IPS-11a (cell line): ENCODE results near the gene MSANTD1.
"Not testable (repeated sequence)": the region's sequence is repeated elsewhere in the genome, so short reads cannot be mapped to it uniquely, and the experiment has no call there.

Experiments
- H3K4me3 ChIP-seq: one replicate; pipeline ENCODE4 v1.5.1; 2013; ENCODE audit warnings: low read depth, low read length, control low read depth

Gene MSANTD1

GRCh38 chr4:3299976-3300671 is 51.2 kb downstream of the MSANTD1 start:
- H3K4me3 ChIP-seq, result no peak overlapping the region

DNA sequence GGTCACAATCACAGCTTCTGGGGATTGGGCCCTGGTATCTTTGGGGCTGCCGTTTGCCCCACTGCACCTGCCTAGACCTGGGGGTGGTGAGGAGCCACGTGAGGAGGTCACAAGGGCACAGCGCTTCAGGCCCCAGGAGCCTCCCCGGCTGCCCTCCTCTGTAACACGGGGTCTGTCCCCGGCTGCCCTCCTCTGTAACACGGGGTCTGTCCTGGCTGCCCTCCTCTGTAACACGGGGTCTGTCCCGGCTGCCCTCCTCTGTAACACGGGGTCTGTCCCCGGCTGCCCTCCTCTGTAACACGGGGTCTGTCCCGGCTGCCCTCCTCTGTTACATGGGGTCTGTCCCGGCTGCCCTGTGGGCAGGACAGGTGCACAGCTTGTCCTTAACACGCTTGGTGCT is 51.9 kb downstream of the MSANTD1 start:
- H3K4me3 ChIP-seq, result not testable (repeated sequence)

- no peak overlapping the region for H3K4me3 ChIP-seq
These were observed 52.7 kb downstream of the MSANTD1 start for GRCh38 chr4:3301450-3302172.

DNA sequence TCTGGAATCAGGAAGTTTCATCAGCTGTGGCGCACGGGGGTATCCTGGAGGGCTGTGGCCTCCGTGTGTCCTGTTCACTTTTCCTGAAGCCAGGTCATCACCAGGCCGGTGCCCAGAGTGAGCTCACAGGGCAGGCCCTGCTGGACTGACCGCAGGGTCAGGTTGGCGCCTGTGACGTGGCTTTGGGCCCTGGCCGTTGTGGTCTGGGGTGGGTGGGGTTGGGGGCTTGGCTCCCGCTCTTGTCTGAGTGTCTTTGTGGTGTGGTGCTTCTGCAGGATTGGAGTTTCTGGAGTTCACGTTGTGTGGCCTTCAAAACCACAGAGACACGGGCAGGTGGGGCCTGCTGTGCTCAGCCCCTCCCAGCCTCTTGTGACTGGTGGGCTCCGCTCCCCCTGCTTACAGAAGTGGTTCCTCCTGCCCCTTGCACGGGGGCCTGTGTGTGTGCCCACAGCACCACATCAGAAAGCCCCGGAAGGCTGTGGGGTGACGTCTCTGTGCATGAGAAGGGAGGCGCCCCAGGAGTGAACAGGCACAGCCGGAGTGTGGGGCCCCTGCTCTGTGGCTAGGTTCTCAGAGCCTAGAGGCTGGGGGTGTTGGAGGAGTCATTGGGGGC is 53.3 kb downstream of the MSANTD1 start:
- H3K4me3 ChIP-seq, result no peak overlapping the region

GRCh38 chr4:3302786-3303564 is 54.0 kb downstream of the MSANTD1 start:
- no peak overlapping the region for H3K4me3 ChIP-seq

DNA sequence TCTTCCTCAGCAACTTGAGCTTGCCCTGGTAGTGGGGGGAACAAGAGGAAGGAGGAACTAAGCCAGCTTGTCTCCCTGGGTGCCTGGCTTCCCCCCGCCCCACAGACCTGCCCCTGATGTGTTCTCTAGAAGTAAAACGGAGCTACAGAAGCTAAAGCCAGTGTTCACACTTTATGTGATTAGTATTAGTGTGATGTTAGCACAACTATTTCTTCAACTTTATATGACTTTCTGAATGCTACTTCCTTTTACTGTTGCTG is 54.5 kb downstream of the MSANTD1 start:
- H3K4me3 ChIP-seq, result no peak overlapping the region

DNA sequence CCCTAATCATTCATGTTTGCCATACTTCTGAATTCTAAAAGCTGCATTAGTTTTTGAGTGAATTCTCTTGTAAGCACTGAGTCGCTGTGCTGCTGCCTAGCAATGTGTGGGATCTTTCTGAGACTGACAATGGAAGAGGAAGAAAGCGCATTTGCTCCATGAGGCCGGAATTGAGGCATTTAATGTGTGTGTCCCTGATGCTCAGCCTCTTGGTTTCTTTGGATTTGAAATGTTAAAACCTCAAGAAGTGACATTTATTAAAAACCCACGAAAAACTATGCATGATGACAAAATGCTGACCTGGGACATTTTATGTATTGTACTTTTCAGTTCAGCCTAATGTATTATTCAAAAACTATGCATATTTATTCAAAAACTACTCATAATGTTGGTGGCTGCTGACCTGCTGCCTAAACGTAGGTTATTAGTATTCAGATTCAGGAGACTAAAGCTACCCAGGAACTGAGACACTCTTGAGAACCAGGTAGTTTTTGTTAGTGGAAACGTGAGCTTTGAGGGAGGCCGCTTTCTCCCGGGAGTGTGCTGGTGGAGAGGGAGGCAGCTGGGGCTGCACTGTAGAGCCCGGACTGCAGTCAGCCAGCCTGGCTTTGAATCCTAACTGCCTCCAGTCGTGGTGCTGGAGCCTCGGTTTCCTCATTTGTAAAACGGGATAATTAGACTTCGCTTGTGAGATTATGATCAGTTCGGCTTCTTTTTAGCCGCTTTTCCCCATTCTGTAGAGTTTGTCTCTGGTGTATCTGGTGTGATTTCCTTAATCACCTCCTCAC is 55.2 kb downstream of the MSANTD1 start:
- H3K4me3 ChIP-seq, result no peak overlapping the region

GRCh38 chr4:3304831-3305609 is 56.1 kb downstream of the MSANTD1 start:
- no peak overlapping the region for H3K4me3 ChIP-seq

- no peak overlapping the region for H3K4me3 ChIP-seq
These were observed 56.8 kb downstream of the MSANTD1 start for GRCh38 chr4:3305610-3306371.
